NT2/D1 (cell line): ENCODE measurements around the gene SOSTDC1.

ENCODE experiments used
- YY1 ChIP-seq: IDR thresholded peaks from 2 replicates; pipeline ENCODE4 v1.6.1; 2011; ENCODE audit not compliant: insufficient read length, insufficient read depth
- ZNF274 ChIP-seq: IDR thresholded peaks from 2 replicates; pipeline ENCODE4 v1.6.1; 2011; ENCODE audit warnings: mild to moderate bottlenecking, low read depth, low read length

DNA sequence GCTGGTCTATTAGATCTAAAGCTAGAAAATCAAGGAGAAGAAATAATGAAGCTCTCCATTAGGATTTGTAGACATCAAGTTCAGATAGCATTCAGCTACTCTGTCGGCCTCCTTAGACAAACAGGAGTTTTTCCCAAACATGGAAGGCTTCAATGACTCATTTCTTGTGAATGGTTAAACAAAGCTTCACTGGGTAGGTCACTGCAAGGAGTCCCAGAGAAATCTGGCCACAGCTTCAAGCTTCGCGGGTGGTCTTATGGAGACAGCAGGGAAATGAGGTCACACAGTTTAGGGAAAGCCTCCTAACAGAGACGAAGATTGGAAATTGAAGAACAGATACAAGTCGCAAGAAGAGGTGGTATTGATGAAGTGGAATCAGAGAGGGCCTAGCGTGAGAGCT, 38.5 kb upstream of the SOSTDC1 start:
- TF ChIP-seq YY1 (no peak), ZNF274 (no peak)
